NCI-H2196 (cell line): Measurements from ENCODE around the gene IGSF3.
A peak's percentile ranks its signal among the peaks of the same experiment; 100 is the strongest.

ENCODE experiments used
- DNase-seq: peaks from one replicate; lab custom pipeline; 2025; ENCODE audit not compliant: unreplicated experiment; lab: John Stamatoyannopoulos, UW

The IGSF3 gene

GRCh38 chr1:116667575-116668105, at the start of gene IGSF3:
Gene IGSF3 (minus strand): TSS chr1:116667733. CDS start chr1:116666326, 1,407 bp downstream.
- DNase-seq, result peak; percentile 75

- DNase-seq, result no peak
These were observed 49.8 kb upstream of the IGSF3 start for GRCh38 chr1:116717318-116717717.

- no peak for DNase-seq
These were observed 48.9 kb upstream of the IGSF3 start for GRCh38 chr1:116716391-116716790.

GRCh38 chr1:116713474-116713873, 45.9 kb upstream of the IGSF3 start:
- no peak for DNase-seq

GRCh38 chr1:116712510-116712909, 45.0 kb upstream of the IGSF3 start:
- no peak for DNase-seq

GRCh38 chr1:116711263-116711840, 43.8 kb upstream of the IGSF3 start:
- DNase-seq, result no peak

GRCh38 chr1:116710420-116711262, 43.1 kb upstream of the IGSF3 start:
- peak; percentile 39 for DNase-seq

GRCh38 chr1:116709666-116710167, 42.2 kb upstream of the IGSF3 start:
- no peak for DNase-seq

GRCh38 chr1:116708255-116708900, 40.8 kb upstream of the IGSF3 start:
- no peak for DNase-seq

GRCh38 chr1:116706841-116707240, 39.3 kb upstream of the IGSF3 start:
- no peak for DNase-seq

- DNase-seq, result no peak
These were observed 38.6 kb upstream of the IGSF3 start for GRCh38 chr1:116706123-116706522.

- no peak for DNase-seq
These were observed 36.7 kb upstream of the IGSF3 start for GRCh38 chr1:116704278-116704677.

GRCh38 chr1:116699605-116700004, 32.1 kb upstream of the IGSF3 start:
- no peak for DNase-seq

- no peak for DNase-seq
These were observed 30.7 kb upstream of the IGSF3 start for GRCh38 chr1:116698244-116698595.

GRCh38 chr1:116697548-116698243, 30.2 kb upstream of the IGSF3 start:
- no peak for DNase-seq

GRCh38 chr1:116694524-116694923, 27.0 kb upstream of the IGSF3 start:
- no peak for DNase-seq

- no peak for DNase-seq
These were observed 26.4 kb upstream of the IGSF3 start for GRCh38 chr1:116693759-116694480.

GRCh38 chr1:116692879-116693278, 25.3 kb upstream of the IGSF3 start:
- no peak for DNase-seq

GRCh38 chr1:116690849-116691406, 23.4 kb upstream of the IGSF3 start:
- DNase-seq, result no peak

- no peak for DNase-seq
These were observed 22.9 kb upstream of the IGSF3 start for GRCh38 chr1:116690396-116690848.
